WI38 (cell line): Measurements from ENCODE around the gene HOMER3.

Experiments
- H3K4me3 ChIP-seq: 2 replicates; pipeline ENCODE4 v1.5.1; 2011; ENCODE audit warnings: low read depth, mild to moderate bottlenecking, control low read depth, low read length
- CTCF ChIP-seq: IDR thresholded peaks from 2 replicates; pipeline ENCODE4 v1.5.1; 2012; ENCODE audit warnings: low read depth, mild to moderate bottlenecking, control low read depth, low read length

The HOMER3 gene

DNA sequence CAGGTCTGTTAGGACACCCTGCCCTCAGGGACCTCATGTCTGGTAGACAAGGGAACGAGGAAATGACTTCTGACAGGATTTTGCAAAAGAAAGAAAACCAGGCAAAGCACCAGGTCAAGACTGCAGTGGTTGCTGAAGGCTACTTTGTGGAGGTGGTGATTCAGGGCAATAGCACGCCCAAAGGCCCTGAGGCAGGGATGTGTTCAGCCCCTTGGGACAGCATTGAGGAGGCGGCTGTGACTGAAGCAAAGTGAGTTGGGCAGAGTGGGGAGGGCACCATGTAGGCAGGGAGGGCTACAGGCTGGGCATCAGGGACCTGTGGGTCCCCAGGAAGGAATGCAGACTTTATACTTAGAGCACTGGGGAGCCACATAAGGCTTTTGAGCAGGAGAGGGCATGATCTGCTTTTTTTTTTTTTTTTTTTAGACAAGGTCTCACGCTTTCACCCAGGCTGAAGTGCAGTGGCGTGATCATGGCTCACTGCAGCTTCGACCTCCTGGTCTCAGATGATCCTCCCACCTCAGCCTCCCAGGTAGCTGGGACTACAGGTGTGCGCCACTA lies 10.8 kb upstream of the HOMER3 start:
- TF ChIP-seq CTCF: no peak
- H3K4me3 ChIP-seq: no peak overlapping the region

GRCh38 chr19:18949858-18950257 lies 8.8 kb upstream of the HOMER3 start:
- no peak for TF ChIP-seq CTCF
- no peak overlapping the region for H3K4me3 ChIP-seq

DNA sequence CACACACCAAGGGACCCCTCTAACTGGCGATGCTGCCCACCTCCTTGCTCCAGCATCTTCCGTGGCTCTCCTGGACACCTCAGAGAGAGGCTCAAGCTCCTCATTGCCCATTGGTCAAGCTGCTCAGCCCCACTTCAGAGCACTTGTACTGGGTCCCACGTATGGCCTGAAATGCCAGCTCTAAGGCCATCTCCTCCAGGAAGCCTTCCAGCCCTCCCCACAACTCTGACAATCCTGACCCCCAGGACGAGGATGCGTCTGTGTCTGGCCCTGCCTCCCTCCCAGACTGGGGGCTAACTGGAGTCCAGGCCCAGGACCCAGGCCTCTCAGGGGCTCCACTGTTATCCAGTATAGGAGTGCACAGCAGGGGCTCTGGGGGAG lies 7.9 kb upstream of the HOMER3 start:
- no peak for TF ChIP-seq CTCF
- H3K4me3 ChIP-seq: no peak overlapping the region

DNA sequence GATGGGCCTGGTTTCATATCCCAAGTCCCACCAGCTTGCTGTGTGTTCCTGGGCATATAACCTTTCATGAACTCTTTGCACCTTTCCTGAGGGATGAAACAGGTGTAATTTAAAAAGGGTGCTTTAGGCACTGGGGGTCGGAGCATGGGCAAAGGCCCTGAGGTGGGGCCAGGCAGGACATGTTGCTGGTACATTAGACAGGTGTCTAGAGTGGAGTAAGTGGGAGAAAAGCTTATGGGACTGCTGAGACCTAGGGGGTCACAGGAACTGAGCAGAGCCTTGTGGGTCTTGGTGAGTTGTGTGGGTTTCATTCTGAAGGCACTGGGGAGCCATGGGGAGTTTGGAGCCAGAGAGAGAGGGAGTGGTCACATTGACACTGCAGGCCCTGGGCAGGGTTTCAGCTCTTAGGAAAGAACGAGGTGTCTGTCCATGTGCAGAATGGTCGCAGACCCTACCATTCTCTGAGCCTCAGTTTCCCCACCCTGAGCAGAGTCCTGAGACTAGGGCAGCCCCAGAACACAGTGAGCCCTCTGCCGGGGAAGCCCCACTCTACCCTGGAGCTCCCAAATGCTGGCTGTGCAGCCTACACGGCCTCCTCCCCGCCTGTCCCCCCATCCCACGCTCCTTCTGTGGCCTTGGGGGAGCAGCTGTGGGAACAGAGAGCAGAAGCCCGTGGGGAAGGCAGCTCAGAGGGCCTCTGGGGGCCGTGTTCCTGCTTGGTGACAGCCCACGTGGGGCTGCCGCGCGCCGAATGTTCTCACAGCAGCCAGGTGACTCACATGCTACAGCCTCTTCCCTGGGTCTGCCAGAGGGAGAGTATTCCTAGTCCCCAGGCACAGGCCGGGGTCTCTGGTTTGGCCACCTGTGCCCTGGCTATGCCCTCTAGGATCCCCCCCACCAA lies 7.3 kb upstream of the HOMER3 start:
- TF ChIP-seq CTCF: no peak

GRCh38 chr19:18946918-18947317 lies 5.9 kb upstream of the HOMER3 start:
- no peak overlapping the region for H3K4me3 ChIP-seq
- no peak for TF ChIP-seq CTCF

More for the DNA sequence above, 7.3 kb upstream of the HOMER3 start:
- no peak overlapping the region for H3K4me3 ChIP-seq

DNA sequence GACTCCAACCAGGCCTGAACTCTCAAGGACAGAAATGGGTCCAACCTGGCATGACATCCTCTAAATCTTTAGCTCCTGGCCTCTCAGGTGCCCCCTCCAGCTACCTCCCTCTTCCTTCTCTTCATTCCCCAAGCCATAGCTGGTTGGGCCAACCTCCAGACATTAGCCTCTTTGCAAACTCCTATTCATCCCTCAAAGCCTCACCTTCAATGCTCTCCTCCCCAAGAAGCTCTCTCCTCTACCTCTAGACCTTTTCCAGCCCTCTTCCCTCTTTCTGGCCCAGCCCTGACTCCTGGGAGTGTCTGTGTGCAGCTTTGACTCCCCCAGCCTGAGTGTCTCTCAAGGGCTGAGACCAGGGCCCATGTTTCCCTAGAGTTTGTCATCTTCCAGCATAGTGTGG lies 5.3 kb upstream of the HOMER3 start:
- no peak overlapping the region for H3K4me3 ChIP-seq
- no peak for TF ChIP-seq CTCF

- H3K4me3 ChIP-seq: no peak overlapping the region
- TF ChIP-seq CTCF: no peak
Measured at GRCh38 chr19:18945297-18945696, 4.3 kb upstream of the HOMER3 start.
